ENCODE data around the gene MYLK.

DNA sequence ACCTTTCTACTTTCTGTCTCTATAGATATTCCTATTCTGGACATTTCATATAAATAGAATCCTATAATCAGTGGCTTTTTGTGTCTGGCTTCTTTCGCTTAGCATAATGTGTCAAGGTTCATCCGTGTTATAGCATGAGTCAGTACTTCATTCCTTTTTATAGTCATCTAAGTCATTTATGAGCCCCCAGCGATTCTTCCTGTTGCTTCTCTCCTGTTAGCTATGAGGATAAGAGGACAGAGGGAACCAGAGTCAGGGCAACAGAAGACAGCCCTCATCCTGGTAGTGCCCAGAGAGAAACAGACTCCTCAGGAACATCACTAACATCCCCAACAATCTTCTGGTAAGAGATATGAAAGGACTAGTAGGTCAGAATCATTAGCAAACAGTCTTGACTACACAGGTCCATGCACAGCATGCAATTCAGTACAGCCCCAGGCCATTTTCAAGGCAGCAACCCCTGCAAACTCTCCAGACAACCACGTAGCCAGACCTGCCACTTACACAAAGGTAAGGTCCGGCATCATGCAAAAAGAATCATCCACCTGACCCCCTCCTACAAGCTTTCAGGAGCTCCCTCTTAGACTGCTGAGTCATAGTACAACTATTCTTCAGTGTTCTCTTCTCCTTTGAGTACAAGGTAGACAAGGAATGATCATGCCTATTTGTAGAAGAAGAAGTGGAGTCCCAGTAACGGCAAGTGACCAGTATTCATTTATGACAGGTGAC lies 91.5 kb downstream of the MYLK start:
- TF ChIP-seq GABPA (IDR thresholded peaks at IDR 0.05; ENCODE audit: low read depth) = no peak
- TF ChIP-seq EP300 (IDR thresholded peaks at IDR 0.05; ENCODE audit: borderline replicate concordance in 1 of 2, control insufficient read depth in 1 of 2, low read depth in 2 of 2, low read length in 2 of 2) = no peak
- TF ChIP-seq PAX5 (IDR thresholded peaks at IDR 0.05; ENCODE audit: borderline replicate concordance, low read depth, low read length) = no peak
- TF ChIP-seq SREBF2 (IDR thresholded peaks at IDR 0.05; ENCODE audit: low read length) = no peak
- TF ChIP-seq POLR2A (IDR thresholded peaks at IDR 0.05; ENCODE audit: low read depth, low read length) = no peak
- no peak for TF ChIP-seq TAF1 (IDR thresholded peaks at IDR 0.05; ENCODE audit: borderline replicate concordance, low read depth, low read length)
